ENCODE results near the gene TMEM140.
"Not testable (repeated sequence)": the region's sequence is repeated elsewhere in the genome, so short reads cannot be mapped to it uniquely, and the experiment has no call there.

The TMEM140 gene

DNA sequence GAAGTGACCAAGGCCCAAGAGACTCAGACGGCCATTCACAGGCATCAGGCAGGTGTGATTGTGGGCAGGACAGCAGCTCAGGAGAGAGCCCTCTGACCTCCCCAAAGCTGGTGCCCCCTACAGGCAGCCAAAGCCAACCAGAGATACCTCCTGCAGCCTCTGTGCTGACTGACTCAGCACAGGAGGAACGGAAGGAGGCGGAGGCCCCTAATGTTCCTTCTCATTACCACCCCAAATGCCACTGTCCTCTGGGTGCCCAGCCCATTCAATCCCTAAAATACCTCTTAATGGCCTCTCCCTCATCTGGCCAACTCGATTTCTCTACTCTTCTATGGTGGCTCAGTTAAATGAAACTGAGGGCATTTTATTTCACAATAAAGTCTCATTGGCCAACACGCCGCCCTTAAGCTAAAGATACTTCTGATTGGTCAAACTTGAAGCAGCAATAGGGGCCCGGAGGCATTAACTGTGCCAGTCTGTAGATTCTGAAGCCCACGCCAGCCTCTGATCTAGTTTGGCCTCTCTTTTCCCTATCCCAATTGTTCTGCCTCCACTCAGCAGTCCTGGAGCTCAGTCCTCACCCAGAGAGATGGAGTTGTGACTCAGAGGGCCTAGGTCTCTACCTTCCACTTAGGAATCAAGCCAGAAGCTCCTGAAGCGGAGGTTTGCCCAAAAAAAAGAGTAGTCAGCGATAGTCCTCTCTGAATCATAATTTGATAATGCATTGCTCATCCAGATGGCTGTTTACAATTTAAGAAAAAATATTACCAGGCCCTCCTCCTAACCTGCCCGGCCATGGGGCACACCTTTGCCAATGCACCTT lies 21.5 kb downstream of the TMEM140 start:
- FAIRE-seq (peak; percentile 82), DNase-seq (ENCODE audit: insufficient read length, low spot score) (peak; percentile 69)
- peak; percentile 83; the same call in 1 of the 2 replicates for TF ChIP-seq POLR2A (IDR thresholded peaks at IDR 0.05; ENCODE audit: low read depth, low read length)
- TF ChIP-seq POLR2AphosphoS5 (IDR thresholded peaks at IDR 0.05; ENCODE audit: low read depth, low read length): peak; percentile 71
- TF ChIP-seq PAX5 (IDR thresholded peaks at IDR 0.05; ENCODE audit: insufficient read depth, low read length, severe bottlenecking): no peak
- TF ChIP-seq POU2F2 (IDR thresholded peaks at IDR 0.05; ENCODE audit: low read depth, low read length): no peak
- 0 out of 2 replicates have a peak, but pooled peaks have one; percentile 50 for TF ChIP-seq TAF1 (IDR thresholded peaks at IDR 0.05; ENCODE audit: low read depth, low read length)
- no peak for TF ChIP-seq SPI1 (IDR thresholded peaks at IDR 0.05; ENCODE audit: low read depth, low read length)

DNA sequence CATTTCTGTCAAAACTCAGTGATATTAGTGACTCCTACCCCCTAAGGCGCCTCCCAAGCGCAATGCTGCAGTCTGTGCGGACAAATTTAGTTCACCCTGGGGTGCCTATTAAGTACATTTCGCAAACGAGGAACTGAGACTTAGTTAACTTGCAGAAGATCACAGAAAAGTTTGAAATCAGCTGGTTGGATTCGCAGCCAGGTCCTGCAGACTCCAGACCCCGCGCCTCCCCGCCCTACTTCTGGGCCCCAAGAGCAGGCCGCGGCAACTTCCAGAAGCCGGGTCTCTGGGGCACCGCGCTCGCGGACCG lies 22.0 kb downstream of the TMEM140 start:
- DNase-seq (ENCODE audit: insufficient read length, low spot score): no peak
- TF ChIP-seq POLR2A (IDR thresholded peaks at IDR 0.05; ENCODE audit: low read depth, low read length) (no peak; the same call in 1 of the 2 replicates), SPI1 (IDR thresholded peaks at IDR 0.05; ENCODE audit: low read depth, low read length) (peak; percentile 80)
- FAIRE-seq: no peak

DNA sequence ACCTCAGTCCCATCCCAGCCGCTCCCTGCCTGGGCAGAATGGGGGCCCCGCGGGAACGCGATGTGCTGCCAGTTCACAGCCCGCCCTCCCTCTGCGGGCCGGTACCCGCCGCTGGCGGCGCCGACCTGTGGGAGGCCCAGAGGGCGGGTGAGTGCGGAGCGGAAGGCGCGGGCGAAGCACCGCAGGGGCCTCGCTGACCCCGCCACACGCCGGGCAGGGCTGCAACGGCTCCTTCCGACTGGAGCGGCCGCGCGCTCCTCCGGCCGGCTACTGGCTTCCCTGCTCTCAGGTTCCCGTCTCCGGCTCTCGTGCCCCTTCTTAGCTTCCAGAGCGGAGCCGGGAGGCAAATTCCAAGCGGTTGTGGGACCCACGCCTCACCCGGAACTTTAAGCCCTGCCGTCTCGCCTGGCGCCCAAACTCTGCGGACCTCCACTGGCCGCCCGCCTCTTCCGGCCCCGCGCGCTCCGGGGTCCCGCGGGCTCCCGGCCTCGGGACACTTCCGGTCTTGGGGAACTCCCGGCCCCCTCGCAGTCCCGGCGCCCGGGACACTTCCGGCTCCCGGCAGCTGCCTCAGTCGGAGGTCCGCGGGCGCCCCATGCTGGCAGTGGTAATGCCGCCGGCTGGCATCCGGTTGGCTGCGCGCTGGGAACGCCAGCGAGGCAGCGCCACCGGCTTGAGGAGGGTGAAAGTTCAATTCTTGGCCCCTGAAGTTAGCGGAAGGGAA lies 22.6 kb downstream of the TMEM140 start, which contains the start of gene CYREN:
TSS of gene CYREN (minus strand) at position 434 of the 724 bp plus-strand sequence. CDS start 1,785 bp downstream, outside the sequence.
- no peak for FAIRE-seq
- TF ChIP-seq SPI1 (IDR thresholded peaks at IDR 0.05; ENCODE audit: low read depth, low read length) (no peak), PAX5 (IDR thresholded peaks at IDR 0.05; ENCODE audit: insufficient read depth, low read length, severe bottlenecking) (peak; percentile 48), POLR2AphosphoS5 (IDR thresholded peaks at IDR 0.05; ENCODE audit: low read depth, low read length) (peak; percentile 58), POU2F2 (IDR thresholded peaks at IDR 0.05; ENCODE audit: low read depth, low read length) (no peak), TAF1 (IDR thresholded peaks at IDR 0.05; ENCODE audit: low read depth, low read length) (peak; percentile 40; the same call in 1 of the 2 replicates), POLR2A (IDR thresholded peaks at IDR 0.05; ENCODE audit: low read depth, low read length) (peak; percentile 53)
- DNase-seq (ENCODE audit: insufficient read length, low spot score): peak; percentile 85

DNA sequence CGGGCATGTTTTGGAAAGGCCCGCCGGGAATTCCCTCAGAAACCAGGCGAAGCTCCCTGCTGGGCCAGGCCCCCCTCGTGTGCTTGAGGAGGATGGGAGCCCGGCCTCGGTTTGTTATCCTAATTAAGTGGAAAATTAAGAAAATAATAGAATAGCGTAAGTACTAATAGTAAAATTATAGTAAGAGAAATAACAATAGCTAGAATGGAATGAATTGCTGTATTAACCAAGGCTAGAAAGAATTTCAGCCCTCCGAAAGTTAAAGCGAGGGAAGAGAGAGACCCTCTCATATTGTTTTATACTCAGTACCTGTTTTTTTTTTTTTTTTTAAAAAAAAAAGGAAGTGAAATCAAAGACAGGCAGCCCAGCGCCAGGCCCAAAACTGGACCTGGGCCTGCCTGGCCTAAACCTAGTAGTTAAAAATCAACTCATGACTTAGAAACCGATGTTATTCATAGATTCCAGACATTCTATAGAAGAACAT lies 23.2 kb downstream of the TMEM140 start:
- DNase-seq (ENCODE audit: insufficient read length, low spot score); FAIRE-seq: not testable (repeated sequence)
- peak; percentile 73 for TF ChIP-seq SPI1 (IDR thresholded peaks at IDR 0.05; ENCODE audit: low read depth, low read length)

DNA sequence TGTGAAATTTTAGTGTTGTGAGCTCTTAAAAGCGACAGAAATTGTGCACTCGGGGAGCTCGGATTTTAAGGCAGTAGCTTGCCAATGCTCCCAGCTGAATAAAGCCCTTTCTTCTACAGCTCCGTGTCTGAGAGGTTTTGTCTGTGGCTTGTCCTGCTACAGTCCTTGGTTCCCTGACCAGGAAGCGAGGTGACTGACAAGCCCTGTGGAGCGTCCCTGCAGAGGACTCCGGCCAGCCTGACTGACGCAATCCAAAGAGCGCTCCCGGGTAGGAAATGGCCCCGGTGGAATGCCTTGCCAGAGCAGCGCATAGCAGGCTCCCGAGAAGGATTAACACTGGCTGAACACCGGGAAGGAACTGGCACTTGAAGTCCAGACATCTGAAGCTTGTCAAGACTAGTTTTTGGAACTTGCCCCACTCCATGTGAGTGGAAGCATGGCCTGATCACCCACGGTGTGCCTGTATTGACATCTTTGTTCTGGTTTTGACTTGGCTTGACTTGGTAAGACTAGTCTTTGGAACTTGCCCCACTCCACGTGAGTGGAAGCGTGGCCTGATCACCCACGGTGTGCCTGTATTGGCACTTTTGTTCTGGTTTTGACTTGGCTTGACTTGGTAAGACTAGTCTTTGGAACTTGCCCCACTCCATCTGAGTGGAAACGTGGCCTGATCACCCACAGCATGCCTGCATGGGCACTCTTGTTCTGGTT lies 23.9 kb downstream of the TMEM140 start:
- not testable (repeated sequence) for DNase-seq (ENCODE audit: insufficient read length, low spot score); FAIRE-seq

DNA sequence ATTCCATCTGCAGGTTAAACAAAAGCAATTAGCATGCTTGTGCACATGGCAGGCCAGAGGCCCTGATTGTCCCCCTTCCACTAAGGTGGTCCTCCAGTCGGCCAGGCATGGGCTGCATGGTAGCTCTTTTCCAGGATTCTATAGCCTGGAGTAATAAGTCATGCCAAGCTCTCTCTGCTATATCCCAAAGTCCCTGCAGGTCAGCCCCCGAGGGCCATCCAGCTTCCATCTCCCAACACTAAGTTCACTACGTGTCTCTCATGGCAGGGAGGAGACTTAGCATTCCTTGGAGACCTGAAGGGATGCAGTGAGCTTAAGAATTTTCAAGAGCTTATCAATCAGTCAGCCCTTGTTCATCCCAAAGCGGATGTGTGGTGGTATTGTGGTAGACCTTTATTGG lies 26.0 kb downstream of the TMEM140 start:
- not testable (repeated sequence) for FAIRE-seq; DNase-seq (ENCODE audit: insufficient read length, low spot score)

DNA sequence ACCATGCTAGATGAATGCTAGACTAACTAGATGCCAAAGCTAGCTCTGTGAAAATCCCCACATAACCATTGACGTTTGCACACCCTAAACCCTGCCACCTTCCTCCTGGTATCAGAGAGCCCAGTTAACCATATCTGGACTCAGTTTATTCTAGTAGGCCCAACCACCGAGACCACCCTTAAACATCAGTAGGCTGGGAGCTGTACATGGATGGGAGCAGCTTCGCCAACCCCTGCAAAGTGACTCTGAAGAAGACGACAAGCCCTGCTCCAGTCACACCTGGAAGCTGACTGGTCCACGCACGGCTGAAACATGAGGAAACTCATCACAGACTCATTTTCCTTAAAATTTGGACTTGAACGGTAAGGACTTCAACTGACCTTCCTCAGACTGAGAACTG lies 27.1 kb downstream of the TMEM140 start:
- no peak for TF ChIP-seq TAF1 (IDR thresholded peaks at IDR 0.05; ENCODE audit: low read depth, low read length)
- TF ChIP-seq PAX5 (IDR thresholded peaks at IDR 0.05; ENCODE audit: insufficient read depth, low read length, severe bottlenecking): no peak
- no peak for TF ChIP-seq SPI1 (IDR thresholded peaks at IDR 0.05; ENCODE audit: low read depth, low read length)
- no peak for TF ChIP-seq POLR2A (IDR thresholded peaks at IDR 0.05; ENCODE audit: low read depth, low read length)
- no peak for TF ChIP-seq POU2F2 (IDR thresholded peaks at IDR 0.05; ENCODE audit: low read depth, low read length)
- TF ChIP-seq POLR2AphosphoS5 (IDR thresholded peaks at IDR 0.05; ENCODE audit: low read depth, low read length): no peak
- DNase-seq (ENCODE audit: insufficient read length, low spot score) (no peak), FAIRE-seq (no peak)

DNA sequence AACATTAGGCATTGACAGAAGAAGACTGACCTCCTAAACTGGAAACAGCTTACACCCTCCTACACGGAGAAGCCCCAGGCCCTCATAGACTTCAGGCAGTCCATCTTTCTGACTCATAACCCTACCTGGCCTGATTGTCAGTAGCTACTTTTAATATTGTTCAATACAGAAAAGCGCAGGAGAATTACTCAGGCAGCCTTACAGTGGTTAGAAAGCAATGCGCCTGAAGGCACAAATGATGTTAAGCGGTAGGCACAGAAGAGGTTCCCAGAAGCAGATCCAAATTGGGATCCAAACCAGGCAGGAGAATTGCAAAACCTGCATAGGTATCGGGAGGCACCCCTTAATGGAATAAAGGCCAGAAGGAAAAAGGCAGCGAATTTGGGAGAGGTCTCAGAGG lies 28.1 kb downstream of the TMEM140 start:
- no peak for FAIRE-seq
- TF ChIP-seq PAX5 (IDR thresholded peaks at IDR 0.05; ENCODE audit: insufficient read depth, low read length, severe bottlenecking) (no peak), POLR2AphosphoS5 (IDR thresholded peaks at IDR 0.05; ENCODE audit: low read depth, low read length) (no peak), POLR2A (IDR thresholded peaks at IDR 0.05; ENCODE audit: low read depth, low read length) (no peak), SPI1 (IDR thresholded peaks at IDR 0.05; ENCODE audit: low read depth, low read length) (no peak), POU2F2 (IDR thresholded peaks at IDR 0.05; ENCODE audit: low read depth, low read length) (no peak), TAF1 (IDR thresholded peaks at IDR 0.05; ENCODE audit: low read depth, low read length) (no peak)
- DNase-seq (ENCODE audit: insufficient read length, low spot score): no peak

DNA sequence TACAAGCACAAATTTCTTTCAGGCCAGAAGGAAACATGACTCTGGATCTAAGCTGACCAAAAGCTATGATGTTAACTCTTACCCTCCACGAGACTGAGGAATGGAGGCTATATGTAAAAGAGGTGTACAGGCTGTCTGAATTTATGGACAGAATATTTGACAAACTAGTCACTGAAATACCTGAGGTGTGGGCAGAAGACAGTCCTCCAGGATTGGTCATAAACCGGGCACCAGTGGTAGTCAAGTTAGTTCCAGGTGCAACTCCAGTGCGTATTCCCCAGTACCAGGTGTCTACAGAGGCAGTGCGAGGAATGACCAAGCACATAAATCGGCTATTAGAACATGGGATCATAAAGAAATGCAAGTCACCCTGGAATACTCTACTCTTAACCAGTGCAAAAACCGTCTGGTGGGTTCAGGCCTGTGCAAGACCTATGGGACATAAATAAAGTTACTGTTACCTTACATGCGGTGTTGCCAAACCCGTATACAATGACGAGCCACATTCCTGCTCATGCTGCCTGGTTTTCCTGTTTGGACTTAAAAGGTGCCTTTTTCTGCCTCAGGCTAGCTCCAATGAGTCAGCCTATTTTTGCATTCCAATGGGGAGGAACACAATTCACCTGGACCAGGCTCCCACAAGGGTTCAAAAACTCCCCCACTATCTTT lies 29.3 kb downstream of the TMEM140 start:
- FAIRE-seq (no peak), DNase-seq (ENCODE audit: insufficient read length, low spot score) (no peak)
- TF ChIP-seq SPI1 (IDR thresholded peaks at IDR 0.05; ENCODE audit: low read depth, low read length) (no peak), TAF1 (IDR thresholded peaks at IDR 0.05; ENCODE audit: low read depth, low read length) (no peak), PAX5 (IDR thresholded peaks at IDR 0.05; ENCODE audit: insufficient read depth, low read length, severe bottlenecking) (no peak), POU2F2 (IDR thresholded peaks at IDR 0.05; ENCODE audit: low read depth, low read length) (no peak), POLR2AphosphoS5 (IDR thresholded peaks at IDR 0.05; ENCODE audit: low read depth, low read length) (no peak)
